ENCODE results near the gene LPCAT3. TPM values are rescaled to one million over a fixed set of nuclear protein-coding genes. Genes with fewer than 3 reads are reported as not detected.

LPCAT3 gene
- polyA plus RNA-seq, 1 donor (not counting 4 experiments of a cell fraction or from before 2014, with no cell fraction given) = 69.1 TPM

DNA sequence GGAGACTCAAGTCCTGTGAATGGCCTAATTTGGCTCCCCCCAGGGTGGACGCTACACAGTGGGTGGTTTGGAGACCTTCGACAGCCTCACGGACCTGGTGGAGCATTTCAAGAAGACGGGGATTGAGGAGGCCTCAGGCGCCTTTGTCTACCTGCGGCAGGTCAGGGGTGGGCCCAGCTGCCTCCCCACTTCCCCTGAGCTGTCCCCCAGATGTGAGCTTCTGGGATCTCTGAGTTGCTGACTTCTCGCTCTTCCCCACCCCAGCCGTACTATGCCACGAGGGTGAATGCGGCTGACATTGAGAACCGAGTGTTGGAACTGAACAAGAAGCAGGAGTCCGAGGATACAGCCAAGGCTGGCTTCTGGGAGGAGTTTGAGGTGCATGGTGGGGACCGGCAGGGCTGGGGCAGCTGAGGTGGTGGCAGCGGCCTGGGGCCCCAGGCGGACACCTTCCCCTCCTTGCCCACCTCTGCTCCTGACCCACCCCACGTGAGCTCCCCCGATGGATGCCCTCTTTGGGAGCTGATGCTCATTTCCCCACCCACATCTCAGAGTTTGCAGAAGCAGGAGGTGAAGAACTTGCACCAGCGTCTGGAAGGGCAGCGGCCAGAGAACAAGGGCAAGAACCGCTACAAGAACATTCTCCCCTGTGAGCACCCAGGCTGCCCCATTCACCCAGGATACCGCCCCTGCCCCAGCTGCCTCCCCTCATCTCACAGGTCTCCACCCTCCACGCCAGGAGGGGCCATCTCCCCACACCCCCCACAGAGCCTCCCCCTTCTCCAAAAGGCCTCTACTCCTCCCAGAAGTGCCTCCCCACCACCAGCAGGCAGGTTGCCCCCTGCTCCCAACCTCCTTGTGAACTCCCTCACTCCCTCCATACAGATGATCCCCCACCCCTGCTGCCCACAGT is 62.9 kb downstream of the LPCAT3 start:
- no peak for DNase-seq (ENCODE audit: low read depth, low spot score)

DNA sequence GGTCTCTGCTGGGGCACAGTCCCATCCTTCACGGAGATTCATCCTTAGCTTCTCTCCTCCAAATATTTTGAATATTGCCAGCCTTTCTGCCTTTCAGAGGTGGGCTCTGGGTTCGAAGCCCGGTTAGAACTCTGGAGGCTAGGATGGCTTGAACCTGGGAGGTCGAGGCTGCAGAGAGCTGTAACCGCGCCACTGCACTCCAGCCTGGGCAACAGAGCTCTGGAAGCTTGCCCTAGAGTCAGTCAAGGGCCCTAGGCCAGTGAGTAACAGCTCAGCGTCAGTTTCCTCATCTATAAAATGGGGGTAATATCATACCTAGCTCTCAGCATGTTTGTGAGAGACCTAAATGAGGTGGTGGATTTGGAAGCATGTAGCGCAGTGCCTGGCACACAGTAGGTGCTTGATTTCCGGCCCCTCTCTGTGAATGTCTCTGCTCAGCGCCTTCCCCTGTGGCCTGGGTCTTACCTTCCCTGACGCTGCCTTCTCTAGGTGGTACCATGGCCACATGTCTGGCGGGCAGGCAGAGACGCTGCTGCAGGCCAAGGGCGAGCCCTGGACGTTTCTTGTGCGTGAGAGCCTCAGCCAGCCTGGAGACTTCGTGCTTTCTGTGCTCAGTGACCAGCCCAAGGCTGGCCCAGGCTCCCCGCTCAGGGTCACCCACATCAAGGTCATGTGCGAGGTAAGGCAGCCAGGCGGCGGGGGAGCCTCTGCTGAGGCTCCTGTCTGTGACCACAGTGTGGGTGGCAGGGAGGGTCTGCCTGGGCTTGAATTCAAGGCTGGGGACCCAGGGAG is 63.8 kb downstream of the LPCAT3 start:
- no peak overlapping the region for H3K4me3 ChIP-seq (ENCODE audit: control insufficient read depth in 2 of 3, extremely low read depth in 1 of 3, insufficient read depth in 2 of 3, low read depth in 1 of 3, low read length in 3 of 3)
- H4K20me1 ChIP-seq (ENCODE audit: control insufficient read depth, extremely low read depth, insufficient read depth, low read length) = no peaks in the 10 kb centered on the region
- H3K9me3 ChIP-seq (ENCODE audit: control insufficient read depth, low read depth, low read length) = no peaks in the 10 kb centered on the region
- H3K36me3 ChIP-seq (ENCODE audit: control insufficient read depth in 2 of 2, extremely low read depth in 1 of 2, insufficient read depth in 2 of 2, low read length in 2 of 2) = no peaks in the 10 kb centered on the region
- no peak overlapping the region for H2AFZ ChIP-seq (ENCODE audit: control insufficient read depth, low read length)
- peaks cover 16% of the 10 kb centered on the region for H3K4me1 ChIP-seq (ENCODE audit: control insufficient read depth, extremely low read depth, insufficient read depth, low read length)
- H3K9ac ChIP-seq (ENCODE audit: control insufficient read depth, extremely low read depth, insufficient read depth, low read length) = no peak overlapping the region
- no peaks in the 10 kb centered on the region for H3K27me3 ChIP-seq (ENCODE audit: control insufficient read depth, extremely low read depth, insufficient read depth, low read length)
- DNase-seq (ENCODE audit: low read depth, low spot score) (no peak), FAIRE-seq (no peak)
- no peaks in the 10 kb centered on the region for H3K79me2 ChIP-seq (ENCODE audit: control insufficient read depth, insufficient read depth, low read length)
- no peaks in the 10 kb centered on the region for H3K9me1 ChIP-seq (ENCODE audit: control insufficient read depth, extremely low read depth, insufficient read depth, low read length)
- TF ChIP-seq EZH2 (IDR thresholded peaks at IDR 0.05; ENCODE audit: low read length) = no peak
- TF ChIP-seq, protein P1, sequence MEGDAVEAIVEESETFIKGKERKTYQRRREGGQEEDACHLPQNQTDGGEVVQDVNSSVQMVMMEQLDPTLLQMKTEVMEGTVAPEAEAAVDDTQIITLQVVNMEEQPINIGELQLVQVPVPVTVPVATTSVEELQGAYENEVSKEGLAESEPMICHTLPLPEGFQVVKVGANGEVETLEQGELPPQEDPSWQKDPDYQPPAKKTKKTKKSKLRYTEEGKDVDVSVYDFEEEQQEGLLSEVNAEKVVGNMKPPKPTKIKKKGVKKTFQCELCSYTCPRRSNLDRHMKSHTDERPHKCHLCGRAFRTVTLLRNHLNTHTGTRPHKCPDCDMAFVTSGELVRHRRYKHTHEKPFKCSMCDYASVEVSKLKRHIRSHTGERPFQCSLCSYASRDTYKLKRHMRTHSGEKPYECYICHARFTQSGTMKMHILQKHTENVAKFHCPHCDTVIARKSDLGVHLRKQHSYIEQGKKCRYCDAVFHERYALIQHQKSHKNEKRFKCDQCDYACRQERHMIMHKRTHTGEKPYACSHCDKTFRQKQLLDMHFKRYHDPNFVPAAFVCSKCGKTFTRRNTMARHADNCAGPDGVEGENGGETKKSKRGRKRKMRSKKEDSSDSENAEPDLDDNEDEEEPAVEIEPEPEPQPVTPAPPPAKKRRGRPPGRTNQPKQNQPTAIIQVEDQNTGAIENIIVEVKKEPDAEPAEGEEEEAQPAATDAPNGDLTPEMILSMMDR (optimal IDR thresholded peaks at IDR 0.05 in 1 of 3, IDR thresholded peaks at IDR 0.05 in 1 of 3, conservative IDR thresholded peaks at IDR 0.05 in 1 of 3; ENCODE audit: extremely low read depth in 1 of 3, insufficient read depth in 2 of 3, low read length in 3 of 3) = no peak
- dilution Hi-C loops (cut with MboI; ENCODE audit: extremely low pct_ligation_motif_present, low sequenced_read_pairs) = no loop called here
- no peak overlapping the region for H3K27ac ChIP-seq (ENCODE audit: control insufficient read depth, insufficient read depth, low read length)
- no peak overlapping the region for H3K4me2 ChIP-seq (ENCODE audit: control insufficient read depth, extremely low read depth, insufficient read depth, low read depth, low read length)

More for the DNA sequence above, 62.9 kb downstream of the LPCAT3 start:
- no peaks in the 10 kb centered on the region for H3K9me1 ChIP-seq (ENCODE audit: control insufficient read depth, extremely low read depth, insufficient read depth, low read length)
- no peaks in the 10 kb centered on the region for H3K79me2 ChIP-seq (ENCODE audit: control insufficient read depth, insufficient read depth, low read length)
- H4K20me1 ChIP-seq (ENCODE audit: control insufficient read depth, extremely low read depth, insufficient read depth, low read length) = no peaks in the 10 kb centered on the region
- H3K27ac ChIP-seq (ENCODE audit: control insufficient read depth, insufficient read depth, low read length) = no peak overlapping the region
- H3K4me3 ChIP-seq (ENCODE audit: control insufficient read depth in 2 of 3, extremely low read depth in 1 of 3, insufficient read depth in 2 of 3, low read depth in 1 of 3, low read length in 3 of 3) = no peak overlapping the region
- H2AFZ ChIP-seq (ENCODE audit: control insufficient read depth, low read length) = no peak overlapping the region
- no peaks in the 10 kb centered on the region for H3K9me3 ChIP-seq (ENCODE audit: control insufficient read depth, low read depth, low read length)
- TF ChIP-seq, protein P1 (optimal IDR thresholded peaks at IDR 0.05 in 1 of 3, IDR thresholded peaks at IDR 0.05 in 1 of 3, conservative IDR thresholded peaks at IDR 0.05 in 1 of 3; ENCODE audit: extremely low read depth in 1 of 3, insufficient read depth in 2 of 3, low read length in 3 of 3) = no peak
- no peak for TF ChIP-seq EZH2 (IDR thresholded peaks at IDR 0.05; ENCODE audit: low read length)
- no peaks in the 10 kb centered on the region for H3K27me3 ChIP-seq (ENCODE audit: control insufficient read depth, extremely low read depth, insufficient read depth, low read length)
- H3K4me2 ChIP-seq (ENCODE audit: control insufficient read depth, extremely low read depth, insufficient read depth, low read depth, low read length) = no peak overlapping the region
- dilution Hi-C loops (cut with MboI; ENCODE audit: extremely low pct_ligation_motif_present, low sequenced_read_pairs) = no loop called here
- H3K9ac ChIP-seq (ENCODE audit: control insufficient read depth, extremely low read depth, insufficient read depth, low read length) = no peak overlapping the region
- no peak for FAIRE-seq
- peaks cover 0 to 1% of the 10 kb centered on the region in 2 experiments for H3K36me3 ChIP-seq (ENCODE audit: control insufficient read depth in 2 of 2, extremely low read depth in 1 of 2, insufficient read depth in 2 of 2, low read length in 2 of 2)
- peaks cover 16% of the 10 kb centered on the region for H3K4me1 ChIP-seq (ENCODE audit: control insufficient read depth, extremely low read depth, insufficient read depth, low read length)
